ENCODE measurements around the gene CPEB3.

GRCh38 chr10:92291616-92291865 is 663 bp upstream of the CPEB3 start:
- TF ChIP-seq TARDBP (IDR thresholded peaks at IDR 0.05) (no peak), FOXA1 (IDR thresholded peaks at IDR 0.05) (no peak), ARNT (IDR thresholded peaks at IDR 0.05) (no peak), SP1 (IDR thresholded peaks at IDR 0.05) (no peak), LEF1 (IDR thresholded peaks at IDR 0.05; ENCODE audit: borderline replicate concordance) (no peak), PKNOX1 (IDR thresholded peaks at IDR 0.05) (no peak), SUZ12 (IDR thresholded peaks at IDR 0.05) (no peak)
